ENCODE results near the gene RNF167.
A peak's percentile ranks its signal among the peaks of the same experiment; 100 is the strongest.
"Not testable (repeated sequence)": the region's sequence is repeated elsewhere in the genome, so short reads cannot be mapped to it uniquely, and the experiment has no call there.

Gene RNF167

DNA sequence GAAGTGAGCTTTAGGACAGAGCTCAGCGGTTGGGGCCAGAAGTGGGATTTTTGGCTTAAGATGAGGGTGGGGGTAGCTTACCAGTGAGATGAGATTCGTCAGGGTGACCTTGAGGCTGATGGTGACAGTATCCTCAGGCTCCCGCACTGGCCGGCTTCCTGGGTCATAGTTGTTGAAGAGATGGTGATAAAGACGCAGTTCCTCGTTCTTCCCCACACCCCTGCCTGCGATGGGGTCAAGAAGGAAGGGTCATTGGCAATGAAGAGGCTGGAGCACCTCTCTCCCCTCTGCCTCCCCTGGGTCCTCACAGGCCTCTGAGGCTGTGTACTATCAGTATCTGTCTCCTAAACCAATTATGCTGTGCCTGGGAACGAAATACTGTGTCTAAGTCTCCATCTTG, 37.5 kb upstream of the RNF167 start:
- H3K4me1 ChIP-seq (ENCODE audit: control insufficient read depth in 5 of 5, insufficient read depth in 5 of 5, low read length in 5 of 5), result peaks cover 0 to 53% (median 37%) of the 10 kb centered on the region in 5 donors
- H3K27ac ChIP-seq (ENCODE audit: low read depth, low read length), result peak overlapping the region; percentile 75
- no peak overlapping the region for H3K4me3 ChIP-seq (ENCODE audit: low read depth in 1 of 5, low read length in 5 of 5)
- H3K9me3 ChIP-seq (ENCODE audit: control insufficient read depth in 5 of 5, low read length in 5 of 5), result no peaks in the 10 kb centered on the region
- no peaks in the 10 kb centered on the region for H3K36me3 ChIP-seq (ENCODE audit: control insufficient read depth in 5 of 5, insufficient read depth in 5 of 5, low read length in 5 of 5)
- no peak overlapping the region for H3K9ac ChIP-seq (ENCODE audit: low read length in 5 of 5)
- peaks cover 5 to 26% (median 9%) of the 10 kb centered on the region in 5 donors for H3K27me3 ChIP-seq (ENCODE audit: control insufficient read depth in 5 of 5, insufficient read depth in 4 of 5, low read length in 5 of 5)

DNA sequence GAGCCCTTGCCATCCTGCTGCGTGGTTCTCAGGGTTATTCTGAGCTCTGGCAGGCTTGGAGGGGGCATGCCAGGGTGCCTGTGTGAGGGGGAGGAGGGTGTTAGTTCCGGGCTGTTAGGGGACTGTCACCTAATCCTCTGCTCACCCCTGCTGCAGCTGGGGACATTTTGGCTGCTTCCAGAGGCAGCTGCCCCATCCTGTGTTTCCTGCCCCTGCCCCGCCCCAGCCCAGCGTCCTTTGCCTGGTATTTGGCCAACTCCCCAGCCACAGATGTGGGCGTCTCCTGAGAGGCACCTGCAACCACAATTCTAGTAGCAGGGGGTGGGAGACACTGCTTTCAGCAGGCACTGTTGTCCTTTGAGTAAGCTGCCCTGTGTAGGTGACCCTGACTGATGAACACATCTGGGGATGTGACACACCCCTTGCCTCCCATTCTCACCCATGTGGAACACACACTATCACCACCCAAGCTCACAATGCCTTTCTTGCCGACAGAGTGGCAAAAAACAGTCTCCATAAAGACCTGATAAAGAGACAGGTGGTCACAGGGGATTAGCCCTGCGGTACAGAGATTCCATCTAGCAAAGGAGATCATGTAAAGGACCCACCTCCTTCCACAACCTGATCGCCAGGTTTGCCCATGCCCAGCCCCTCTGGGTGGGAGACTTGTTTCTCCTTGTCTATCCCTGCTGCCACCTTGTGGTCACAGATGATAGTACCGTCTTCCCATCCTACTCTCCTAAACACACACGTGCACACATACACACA, 36.8 kb upstream of the RNF167 start, which contains the start of gene CHRNE:
Gene CHRNE, minus strand, starts transcription at position 48 of the 768 bp plus-strand sequence. Its CDS starts 35 bp downstream, at position 13.
- H3K9ac ChIP-seq (ENCODE audit: low read length in 5 of 5), result peak within 1 kb of the TSS in 1 of 5 donors; percentile 20
- H3K27me3 ChIP-seq (ENCODE audit: control insufficient read depth in 5 of 5, insufficient read depth in 4 of 5, low read length in 5 of 5), result peaks cover 5 to 25% (median 9%) of the 10 kb centered on the region in 5 donors
- H3K4me3 ChIP-seq (ENCODE audit: low read depth in 1 of 5, low read length in 5 of 5), result peak within 1 kb of the TSS in 2 of 5 donors; percentile 44 to 70
- H3K36me3 ChIP-seq (ENCODE audit: control insufficient read depth in 5 of 5, insufficient read depth in 5 of 5, low read length in 5 of 5), result no peaks in the 10 kb centered on the region
- no peaks in the 10 kb centered on the region for H3K9me3 ChIP-seq (ENCODE audit: control insufficient read depth in 5 of 5, low read length in 5 of 5)
- peaks cover 0 to 54% (median 39%) of the 10 kb centered on the region in 5 donors for H3K4me1 ChIP-seq (ENCODE audit: control insufficient read depth in 5 of 5, insufficient read depth in 5 of 5, low read length in 5 of 5)
- H3K27ac ChIP-seq (ENCODE audit: low read depth, low read length), result peak within 1 kb of the TSS; percentile 75

DNA sequence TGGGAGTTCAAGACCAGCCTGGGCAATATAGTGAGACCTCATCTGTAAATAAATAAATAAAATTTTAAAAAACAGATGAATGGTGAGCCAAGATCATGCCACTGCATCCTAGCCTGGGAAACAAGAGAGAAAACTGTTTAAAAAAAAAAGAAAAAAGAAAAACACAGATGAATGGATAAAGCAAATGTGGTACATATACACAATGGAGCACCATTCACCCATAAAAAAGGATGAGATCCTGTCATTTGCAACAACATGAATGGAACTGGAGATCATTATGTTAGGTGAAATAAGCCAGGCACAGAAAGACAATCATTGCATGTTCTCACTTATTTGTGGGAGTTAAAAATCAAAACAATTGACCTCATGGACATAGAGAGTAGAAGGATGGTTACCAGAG, 33.4 kb upstream of the RNF167 start:
- not testable (repeated sequence) for H3K9me3 ChIP-seq (ENCODE audit: control insufficient read depth in 5 of 5, low read length in 5 of 5); H3K27me3 ChIP-seq (ENCODE audit: control insufficient read depth in 5 of 5, insufficient read depth in 4 of 5, low read length in 5 of 5); H3K36me3 ChIP-seq (ENCODE audit: control insufficient read depth in 5 of 5, insufficient read depth in 5 of 5, low read length in 5 of 5); H3K9ac ChIP-seq (ENCODE audit: low read length in 5 of 5); H3K27ac ChIP-seq (ENCODE audit: low read depth, low read length); H3K4me3 ChIP-seq (ENCODE audit: low read depth in 1 of 5, low read length in 5 of 5)
- H3K4me1 ChIP-seq (ENCODE audit: control insufficient read depth in 5 of 5, insufficient read depth in 5 of 5, low read length in 5 of 5), result peaks cover 0 to 35% (median 21%) of the 10 kb centered on the region in 5 donors

DNA sequence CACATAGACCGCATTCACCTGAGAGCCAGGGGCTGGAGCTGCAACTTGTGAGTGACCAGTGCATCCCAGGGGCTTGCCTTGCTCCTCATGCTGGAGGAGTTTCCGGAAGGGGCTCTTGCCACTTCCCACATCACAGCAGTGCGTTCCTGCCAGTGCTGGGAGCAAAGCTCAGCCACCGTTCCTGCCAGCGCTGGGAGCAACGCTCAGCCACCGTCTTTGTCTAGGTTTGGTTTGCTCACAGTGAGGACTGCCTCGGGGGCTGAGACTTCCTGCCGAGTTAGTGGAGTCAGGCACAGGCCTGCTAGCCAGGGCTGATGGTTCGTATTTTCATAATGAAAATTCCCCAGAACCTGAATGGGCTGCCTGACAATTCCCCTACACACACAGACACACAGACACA, 31.8 kb upstream of the RNF167 start:
- Histone ChIP-seq H3K4me3 (ENCODE audit: low read depth in 1 of 5, low read length in 5 of 5) (peak overlapping the region in 1 of 5 donors; percentile 34), H3K36me3 (ENCODE audit: control insufficient read depth in 5 of 5, insufficient read depth in 5 of 5, low read length in 5 of 5) (no peaks in the 10 kb centered on the region), H3K9me3 (ENCODE audit: control insufficient read depth in 5 of 5, low read length in 5 of 5) (no peaks in the 10 kb centered on the region), H3K9ac (ENCODE audit: low read length in 5 of 5) (peak overlapping the region in 4 of 5 donors; percentile 4 to 48 (median 32)), H3K4me1 (ENCODE audit: control insufficient read depth in 5 of 5, insufficient read depth in 5 of 5, low read length in 5 of 5) (peaks cover 0 to 19% (median 16%) of the 10 kb centered on the region in 5 donors), H3K27me3 (ENCODE audit: control insufficient read depth in 5 of 5, insufficient read depth in 4 of 5, low read length in 5 of 5) (no peaks in the 10 kb centered on the region), H3K27ac (ENCODE audit: low read depth, low read length) (peak overlapping the region; percentile 41)

DNA sequence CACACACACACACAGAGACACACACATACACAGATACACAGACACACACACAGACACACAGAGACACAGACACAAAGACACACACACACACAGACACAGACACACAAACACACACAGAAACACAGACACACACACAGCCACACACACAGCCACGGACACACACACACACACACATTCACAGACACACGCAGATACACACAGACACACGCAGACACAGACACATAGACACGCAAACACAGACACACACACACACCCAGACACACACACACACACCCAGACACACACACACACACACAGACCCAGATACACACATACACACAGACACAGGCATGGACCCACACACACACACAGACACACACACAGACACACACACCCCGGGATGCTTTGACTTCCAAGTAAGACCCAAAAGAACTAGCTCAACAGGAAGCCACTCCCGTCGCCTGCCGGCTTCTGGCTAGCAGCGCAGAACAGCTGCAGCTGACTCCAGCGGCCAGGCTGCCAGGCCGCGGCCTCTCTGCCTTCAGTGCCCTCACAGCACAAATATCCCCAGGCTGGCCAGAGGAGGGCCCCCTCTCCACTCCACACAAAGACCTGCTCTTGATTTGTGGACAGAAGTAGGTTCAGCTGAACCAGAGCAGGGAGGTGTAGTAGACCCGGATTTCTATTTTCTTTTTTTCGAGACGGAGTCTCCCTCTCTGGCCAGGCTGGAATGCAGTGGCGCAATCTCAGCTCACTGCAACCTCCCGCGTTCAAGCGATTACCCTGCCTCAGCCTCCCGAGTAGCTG, 31.2 kb upstream of the RNF167 start:
- Histone ChIP-seq H3K36me3 (ENCODE audit: control insufficient read depth in 5 of 5, insufficient read depth in 5 of 5, low read length in 5 of 5) (no peaks in the 10 kb centered on the region), H3K4me3 (ENCODE audit: low read depth in 1 of 5, low read length in 5 of 5) (peak overlapping the region in 3 of 5 donors; percentile 6 to 34 (median 26)), H3K4me1 (ENCODE audit: control insufficient read depth in 5 of 5, insufficient read depth in 5 of 5, low read length in 5 of 5) (peaks cover 0 to 18% (median 16%) of the 10 kb centered on the region in 5 donors), H3K9me3 (ENCODE audit: control insufficient read depth in 5 of 5, low read length in 5 of 5) (no peaks in the 10 kb centered on the region), H3K27ac (ENCODE audit: low read depth, low read length) (peak overlapping the region; percentile 41), H3K27me3 (ENCODE audit: control insufficient read depth in 5 of 5, insufficient read depth in 4 of 5, low read length in 5 of 5) (no peaks in the 10 kb centered on the region), H3K9ac (ENCODE audit: low read length in 5 of 5) (peak overlapping the region in 3 of 5 donors; percentile 35 to 48 (median 41))

DNA sequence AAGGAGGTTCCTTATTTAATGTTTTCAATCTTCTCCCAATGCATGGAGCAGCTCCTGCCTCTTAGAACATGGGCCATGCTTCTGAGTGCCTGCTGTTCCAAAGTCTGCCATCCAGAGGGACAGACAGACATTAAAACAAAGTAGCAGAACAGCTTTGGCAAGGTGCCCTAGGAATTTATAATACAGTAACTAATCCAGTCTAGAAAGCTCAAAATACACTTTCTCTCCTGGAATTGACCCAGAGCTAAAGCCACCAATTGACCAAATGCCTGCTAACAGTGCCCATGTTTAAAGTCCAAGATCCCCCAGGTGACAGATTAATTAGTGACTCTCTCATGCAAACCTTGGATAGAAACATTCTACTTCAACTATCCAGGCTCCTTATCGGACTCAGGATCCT, 26.1 kb upstream of the RNF167 start:
- H3K4me3 ChIP-seq (ENCODE audit: low read depth in 1 of 5, low read length in 5 of 5), result no peak overlapping the region
- no peaks in the 10 kb centered on the region for H3K36me3 ChIP-seq (ENCODE audit: control insufficient read depth in 5 of 5, insufficient read depth in 5 of 5, low read length in 5 of 5)
- H3K4me1 ChIP-seq (ENCODE audit: control insufficient read depth in 5 of 5, insufficient read depth in 5 of 5, low read length in 5 of 5), result peaks cover 0 to 13% (median 11%) of the 10 kb centered on the region in 5 donors
- H3K9ac ChIP-seq (ENCODE audit: low read length in 5 of 5), result no peak overlapping the region
- H3K27me3 ChIP-seq (ENCODE audit: control insufficient read depth in 5 of 5, insufficient read depth in 4 of 5, low read length in 5 of 5), result no peaks in the 10 kb centered on the region
- no peaks in the 10 kb centered on the region for H3K9me3 ChIP-seq (ENCODE audit: control insufficient read depth in 5 of 5, low read length in 5 of 5)
- H3K27ac ChIP-seq (ENCODE audit: low read depth, low read length), result no peak overlapping the region

DNA sequence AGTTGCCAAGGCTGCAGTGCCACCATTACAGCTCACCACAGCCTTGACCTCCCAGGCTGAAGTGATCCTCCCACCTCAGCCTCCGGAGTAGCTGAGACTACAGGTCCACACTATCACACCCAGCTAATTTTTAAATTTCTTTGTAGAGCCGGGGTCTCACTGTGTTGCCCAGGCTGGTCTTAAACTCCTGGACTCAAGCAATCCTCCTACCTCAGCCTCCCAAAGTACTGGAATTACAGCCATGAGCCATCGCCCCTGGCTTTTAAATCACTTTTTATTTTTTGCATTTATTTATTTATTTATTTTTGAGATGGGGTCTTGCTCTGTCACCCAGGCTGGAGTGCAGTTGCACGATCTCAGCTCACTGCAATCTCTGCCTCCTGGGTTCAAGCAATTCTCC, 25.5 kb upstream of the RNF167 start:
- H3K27ac ChIP-seq (ENCODE audit: low read depth, low read length); H3K9me3 ChIP-seq (ENCODE audit: control insufficient read depth in 5 of 5, low read length in 5 of 5); H3K27me3 ChIP-seq (ENCODE audit: control insufficient read depth in 5 of 5, insufficient read depth in 4 of 5, low read length in 5 of 5); H3K36me3 ChIP-seq (ENCODE audit: control insufficient read depth in 5 of 5, insufficient read depth in 5 of 5, low read length in 5 of 5); H3K9ac ChIP-seq (ENCODE audit: low read length in 5 of 5); H3K4me3 ChIP-seq (ENCODE audit: low read depth in 1 of 5, low read length in 5 of 5): not testable (repeated sequence)
- peaks cover 0 to 13% (median 6%) of the 10 kb centered on the region in 5 donors for H3K4me1 ChIP-seq (ENCODE audit: control insufficient read depth in 5 of 5, insufficient read depth in 5 of 5, low read length in 5 of 5)

DNA sequence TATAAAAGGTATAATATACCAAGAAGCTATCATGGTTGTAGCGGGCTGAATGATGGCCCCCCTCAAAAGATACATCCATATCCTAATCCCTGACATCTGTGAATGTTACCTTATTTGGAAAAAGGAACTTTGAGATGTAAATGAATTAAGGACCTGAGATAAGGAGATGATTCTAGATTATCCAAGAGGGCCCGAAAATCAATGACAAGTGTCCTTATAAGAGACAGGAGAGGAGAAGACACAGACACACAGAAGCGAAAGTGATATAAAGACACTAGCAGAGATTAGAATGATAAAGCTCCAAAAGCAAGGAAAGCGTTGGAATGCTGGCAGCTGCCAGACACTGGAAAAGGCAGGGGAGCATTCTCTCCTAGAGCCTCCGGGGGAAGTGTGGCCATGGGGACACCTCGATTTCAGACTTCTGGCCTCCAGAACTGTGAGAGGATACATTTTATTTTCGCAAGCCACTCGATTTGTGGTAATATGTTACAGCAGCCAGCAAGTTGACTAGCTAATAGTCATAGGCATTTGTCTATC, 20.5 kb upstream of the RNF167 start:
- Histone ChIP-seq H3K4me1 (ENCODE audit: control insufficient read depth in 5 of 5, insufficient read depth in 5 of 5, low read length in 5 of 5) (peaks cover 0 to 17% (median 11%) of the 10 kb centered on the region in 5 donors), H3K9me3 (ENCODE audit: control insufficient read depth in 5 of 5, low read length in 5 of 5) (no peaks in the 10 kb centered on the region), H3K9ac (ENCODE audit: low read length in 5 of 5) (peak overlapping the region in 2 of 5 donors; percentile 35 to 60), H3K36me3 (ENCODE audit: control insufficient read depth in 5 of 5, insufficient read depth in 5 of 5, low read length in 5 of 5) (no peaks in the 10 kb centered on the region), H3K4me3 (ENCODE audit: low read depth in 1 of 5, low read length in 5 of 5) (no peak overlapping the region), H3K27me3 (ENCODE audit: control insufficient read depth in 5 of 5, insufficient read depth in 4 of 5, low read length in 5 of 5) (no peaks in the 10 kb centered on the region), H3K27ac (ENCODE audit: low read depth, low read length) (peak overlapping the region; percentile 87)

DNA sequence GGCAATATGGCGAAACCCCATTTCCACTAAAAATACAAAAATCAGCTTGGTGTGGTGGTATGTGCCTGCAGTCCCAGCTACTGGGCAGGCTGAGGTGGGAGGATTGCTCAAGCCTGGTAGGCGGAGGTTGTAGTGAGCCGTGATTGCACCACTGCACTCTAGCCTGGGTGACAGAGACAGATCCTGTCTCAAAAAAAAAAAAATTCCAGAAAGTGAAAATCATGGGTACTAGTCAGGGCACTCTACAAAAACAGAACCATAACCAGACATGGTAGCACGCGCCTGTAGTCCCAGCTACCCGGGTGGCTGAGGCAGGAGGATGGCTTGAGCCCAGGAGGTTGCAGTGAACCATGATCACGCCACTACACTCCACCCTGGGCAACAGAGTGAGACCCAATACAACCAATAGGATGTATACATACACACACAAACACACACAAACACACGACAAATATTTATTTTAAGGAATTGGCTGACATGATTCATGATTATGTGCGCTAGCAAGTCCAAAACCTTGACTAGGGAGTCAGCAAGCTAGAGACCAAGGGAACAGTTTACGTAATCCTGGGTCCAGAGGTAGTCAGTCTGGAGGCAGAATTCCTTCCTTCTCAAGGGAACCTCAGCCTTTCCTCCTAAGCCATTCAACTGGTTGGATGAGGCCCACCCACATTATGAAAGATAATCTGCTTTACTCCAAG, 19.6 kb upstream of the RNF167 start:
- Histone ChIP-seq H3K27ac (ENCODE audit: low read depth, low read length) (peak overlapping the region; percentile 87), H3K27me3 (ENCODE audit: control insufficient read depth in 5 of 5, insufficient read depth in 4 of 5, low read length in 5 of 5) (no peaks in the 10 kb centered on the region), H3K9me3 (ENCODE audit: control insufficient read depth in 5 of 5, low read length in 5 of 5) (no peaks in the 10 kb centered on the region), H3K9ac (ENCODE audit: low read length in 5 of 5) (peak overlapping the region in 1 of 5 donors; percentile 72), H3K4me3 (ENCODE audit: low read depth in 1 of 5, low read length in 5 of 5) (peak overlapping the region in 1 of 5 donors; percentile 35), H3K36me3 (ENCODE audit: control insufficient read depth in 5 of 5, insufficient read depth in 5 of 5, low read length in 5 of 5) (no peaks in the 10 kb centered on the region), H3K4me1 (ENCODE audit: control insufficient read depth in 5 of 5, insufficient read depth in 5 of 5, low read length in 5 of 5) (peaks cover 0 to 17% (median 11%) of the 10 kb centered on the region in 5 donors)
